Stimulated activated CD4-positive, alpha-beta T cell treated with anti-CD3 and anti-CD28 coated beads, Interleukin-4, amount 100 ng/mL, for 24 hours (primary cell): ENCODE results near the gene C11orf91.
"Not testable (repeated sequence)": the region's sequence is repeated elsewhere in the genome, so short reads cannot be mapped to it uniquely, and the experiment has no call there.

ENCODE experiments used
- DNase-seq: peaks from one replicate; pipeline ENCODE4 v3.0.0-alpha.2; 2020

C11orf91 gene

GRCh38 chr11:33721426-33721825 lies 20.8 kb upstream of the C11orf91 start:
- no peak for DNase-seq

- DNase-seq: no peak
Measured at GRCh38 chr11:33719587-33719986, 19.0 kb upstream of the C11orf91 start.

- no peak for DNase-seq
Measured at GRCh38 chr11:33718440-33718839, 17.8 kb upstream of the C11orf91 start.

- DNase-seq: peak; percentile 20
Measured at GRCh38 chr11:33716243-33716642, 15.6 kb upstream of the C11orf91 start.

GRCh38 chr11:33713856-33714398 lies 13.3 kb upstream of the C11orf91 start:
- DNase-seq: no peak

GRCh38 chr11:33713151-33713855 lies 12.7 kb upstream of the C11orf91 start:
- DNase-seq: no peak

- DNase-seq: no peak
Measured at GRCh38 chr11:33712436-33712835, 11.8 kb upstream of the C11orf91 start.

- DNase-seq: no peak
Measured at GRCh38 chr11:33709466-33709865, 8.8 kb upstream of the C11orf91 start.

- no peak for DNase-seq
Measured at GRCh38 chr11:33708985-33709384, 8.4 kb upstream of the C11orf91 start.

- DNase-seq: not testable (repeated sequence)
Measured at GRCh38 chr11:33707831-33708230, 7.2 kb upstream of the C11orf91 start.

GRCh38 chr11:33706966-33707365 lies 6.3 kb upstream of the C11orf91 start:
- no peak for DNase-seq

GRCh38 chr11:33706546-33706945 lies 5.9 kb upstream of the C11orf91 start:
- no peak for DNase-seq

- DNase-seq: no peak
Measured at GRCh38 chr11:33704240-33705002, 3.8 kb upstream of the C11orf91 start.

GRCh38 chr11:33703788-33704187 lies 3.2 kb upstream of the C11orf91 start:
- DNase-seq: no peak

- DNase-seq: no peak
Measured at GRCh38 chr11:33703234-33703633, 2.6 kb upstream of the C11orf91 start.

- no peak for DNase-seq
Measured at GRCh38 chr11:33701302-33702230, 940 bp upstream of the C11orf91 start.

GRCh38 chr11:33700063-33700501 lies 544 bp downstream of the C11orf91 start:
- DNase-seq: no peak

GRCh38 chr11:33699515-33700062 lies 1.0 kb downstream of the C11orf91 start:
- no peak for DNase-seq

GRCh38 chr11:33698921-33699320 lies 1.7 kb downstream of the C11orf91 start:
- no peak for DNase-seq

GRCh38 chr11:33697997-33698396 lies 2.6 kb downstream of the C11orf91 start:
- no peak for DNase-seq

GRCh38 chr11:33696931-33697638 lies 3.5 kb downstream of the C11orf91 start:
- no peak for DNase-seq

GRCh38 chr11:33696411-33696810 lies 4.2 kb downstream of the C11orf91 start:
- no peak for DNase-seq
